NCI-H2107 treated with DMSO at 0.1 percent for 48 hours (cell line): ENCODE measurements around the gene PALM2AKAP2.

Experiments
- DNase-seq: peaks from one replicate; lab custom pipeline; 2025; ENCODE audit not compliant: unreplicated experiment; lab: John Stamatoyannopoulos, UW

The PALM2AKAP2 gene

DNA sequence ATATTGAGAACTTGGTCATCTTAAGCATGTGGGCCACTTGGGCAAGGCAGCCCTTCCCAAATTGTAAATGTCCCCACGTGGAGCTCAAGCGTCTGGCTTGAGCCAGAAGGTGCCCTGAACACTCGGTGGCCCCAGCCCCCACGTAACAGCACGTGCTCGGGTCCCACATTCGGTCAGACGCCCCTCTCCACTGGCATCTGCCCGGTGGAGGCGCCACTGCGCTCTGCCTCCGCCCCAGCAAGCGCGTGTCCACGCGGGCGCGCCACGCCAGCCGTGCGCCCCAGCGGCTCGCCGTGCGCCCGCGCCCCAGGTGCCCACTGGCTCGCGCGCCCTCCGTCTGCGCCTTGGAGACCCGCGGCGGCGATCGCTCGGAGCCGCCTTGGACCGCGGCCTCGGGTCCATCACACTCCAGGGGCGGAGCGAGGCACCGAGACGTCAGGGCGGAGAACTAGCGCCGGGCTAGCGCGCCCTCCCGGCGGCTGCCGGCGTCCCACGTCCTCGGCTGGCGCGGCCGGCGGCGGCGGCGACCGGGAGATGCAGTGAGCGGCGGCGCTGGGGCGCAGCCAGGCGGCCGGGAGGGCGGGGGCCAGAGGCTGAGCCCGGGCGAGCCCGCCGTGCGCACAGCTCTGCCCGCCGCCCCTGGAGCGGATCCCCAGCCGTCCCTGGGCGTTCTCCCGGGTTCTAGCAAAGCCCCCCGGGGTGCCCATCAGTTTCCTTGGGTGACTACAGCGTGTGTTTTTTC, at the start of gene PALM2AKAP2:
TSS of gene PALM2AKAP2 (plus strand) at position 488 of the 742 bp plus-strand sequence. CDS start 291 bp downstream, outside the sequence.
- peak; percentile 22 for DNase-seq

DNA sequence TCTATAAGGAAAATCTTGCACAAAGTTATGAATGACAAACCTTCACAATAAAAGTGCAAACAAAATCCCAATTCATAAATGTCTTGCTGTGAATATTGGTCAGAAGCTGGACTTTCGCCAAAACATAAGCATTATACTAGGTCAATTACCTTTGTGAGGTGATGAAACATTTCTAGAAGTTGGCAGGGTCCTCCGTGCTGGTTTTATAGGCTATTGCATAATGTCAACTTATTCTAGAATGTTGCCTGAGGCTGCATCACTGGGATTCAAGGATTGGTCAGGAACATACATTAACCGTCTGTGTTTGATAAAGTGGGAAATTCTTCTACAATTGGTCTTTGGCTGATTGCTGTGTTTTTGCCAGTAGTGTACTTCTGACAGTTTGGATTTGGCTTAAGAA, 49.8 kb upstream of the PALM2AKAP2 start:
- DNase-seq, result peak; percentile 43

DNA sequence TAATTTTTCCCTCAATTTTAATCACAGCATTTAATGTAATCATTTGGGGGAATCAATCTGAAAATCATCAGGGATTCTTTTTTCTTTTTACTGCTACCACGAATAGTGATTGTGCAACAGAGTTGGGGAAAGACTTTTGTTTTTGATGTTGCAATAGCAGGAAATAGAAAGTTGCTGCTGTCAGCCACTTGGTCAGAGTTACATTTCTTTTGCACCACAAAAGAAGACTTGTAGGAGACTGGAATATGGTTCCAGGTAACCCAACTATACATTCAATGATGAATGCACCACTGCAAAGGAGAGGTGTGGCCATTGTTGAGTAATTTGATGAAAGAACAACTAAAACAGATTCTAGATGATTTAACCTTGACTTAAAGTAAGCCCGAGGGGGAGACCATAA, 46.3 kb upstream of the PALM2AKAP2 start:
- no peak for DNase-seq

DNA sequence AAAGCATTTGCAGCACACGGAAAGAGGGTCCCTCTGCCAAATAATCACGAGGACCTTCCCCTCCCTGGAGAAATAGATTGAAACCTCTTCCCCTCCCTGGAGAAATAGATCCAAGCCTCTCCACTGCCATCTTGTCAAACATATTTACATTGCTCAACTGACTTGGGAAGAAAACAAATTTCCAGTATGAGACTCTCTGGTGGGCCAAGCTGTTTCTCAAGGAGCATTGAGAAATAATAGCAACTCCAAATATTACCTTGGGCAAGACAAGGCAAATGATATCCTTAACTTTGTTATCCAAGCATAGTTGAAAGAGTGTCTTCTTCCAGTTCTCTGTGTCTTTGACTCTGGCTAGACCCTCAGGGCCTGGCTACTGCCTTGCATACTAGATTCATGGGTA, 45.2 kb upstream of the PALM2AKAP2 start:
- no peak for DNase-seq

DNA sequence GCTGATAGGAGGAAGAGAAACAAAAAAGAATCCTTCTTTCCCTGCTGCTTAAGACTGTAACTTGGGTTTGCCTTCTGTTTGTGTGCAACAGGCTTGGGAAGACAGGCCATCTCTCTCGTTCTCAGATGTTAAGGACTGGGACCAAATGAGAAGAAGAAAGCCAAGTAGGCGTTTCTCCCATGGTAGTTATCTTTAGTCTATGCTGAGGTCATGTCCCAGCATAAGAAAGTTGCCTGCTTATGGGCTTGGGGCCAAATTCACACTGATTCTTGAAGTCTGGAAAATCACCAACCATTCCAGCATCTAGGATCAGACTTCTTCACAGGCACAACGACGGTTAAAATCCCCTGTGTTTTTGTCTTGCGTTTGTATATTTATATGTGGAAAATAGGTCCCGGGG, 44.2 kb upstream of the PALM2AKAP2 start:
- no peak for DNase-seq

DNA sequence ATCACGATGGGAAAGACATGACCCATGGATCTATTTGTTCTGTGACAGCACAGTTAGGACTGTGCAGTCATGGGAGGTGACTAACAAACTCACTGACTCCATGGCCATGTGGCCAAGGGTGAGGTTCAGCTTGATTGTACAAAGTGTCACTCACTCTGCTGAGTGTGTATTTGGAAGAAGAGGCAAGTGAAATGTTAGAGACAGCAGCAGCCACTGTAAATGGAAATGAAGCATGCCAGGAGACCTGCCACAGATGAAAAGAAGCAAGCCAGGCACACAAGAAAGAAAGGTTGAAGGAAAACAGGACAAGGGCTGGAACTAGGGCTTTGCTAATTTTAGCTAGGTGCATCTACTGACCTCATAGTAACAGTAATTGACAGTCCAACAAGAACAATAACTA, 42.7 kb upstream of the PALM2AKAP2 start:
- no peak for DNase-seq

DNA sequence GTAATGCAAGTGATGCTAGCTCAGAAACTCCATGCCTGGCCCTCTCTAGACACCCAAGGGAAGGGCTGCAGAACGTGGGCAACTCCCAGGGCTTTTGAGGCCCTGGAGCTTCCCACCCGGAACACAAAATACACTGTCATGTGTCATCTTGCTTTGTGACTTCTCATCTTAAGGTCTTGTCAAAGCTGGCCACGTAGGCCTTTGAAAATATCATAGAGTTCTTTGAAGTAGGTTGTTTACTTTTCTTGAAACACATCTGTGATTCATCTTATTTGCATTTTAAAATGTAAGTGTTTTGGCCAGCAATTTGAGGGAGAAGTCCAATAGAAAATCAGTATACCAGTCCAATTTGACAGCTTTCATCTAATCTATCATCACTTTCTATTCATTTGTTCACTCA, 40.2 kb upstream of the PALM2AKAP2 start:
- DNase-seq, result no peak

DNA sequence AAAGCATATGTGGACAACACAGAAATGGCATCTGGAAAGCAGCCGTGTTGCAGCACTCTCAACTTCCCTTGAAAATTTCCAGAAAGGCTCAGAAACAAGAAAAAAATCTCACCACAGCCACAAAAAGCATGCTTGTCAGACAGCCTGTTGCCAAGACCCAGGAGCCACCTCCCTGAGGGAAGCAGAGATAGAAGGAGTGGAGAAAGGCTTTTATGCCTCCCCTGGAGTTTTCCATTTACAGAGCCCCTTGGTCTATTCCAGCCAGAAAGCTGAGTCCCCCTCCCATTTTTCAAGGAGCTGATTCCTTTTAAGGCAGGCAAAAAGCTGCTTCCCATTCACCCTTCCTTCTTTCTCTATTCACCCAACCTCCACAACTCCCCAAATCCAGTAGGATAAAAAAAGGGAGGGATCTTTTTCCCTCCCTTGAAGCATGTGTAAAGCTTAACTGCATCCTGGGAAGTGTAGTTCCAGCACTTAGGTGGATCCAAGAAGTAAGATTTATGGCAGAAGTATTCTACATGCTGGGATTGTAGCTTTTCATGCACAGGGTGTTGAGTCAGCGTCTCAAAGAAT, 37.1 kb upstream of the PALM2AKAP2 start:
- DNase-seq, result no peak

DNA sequence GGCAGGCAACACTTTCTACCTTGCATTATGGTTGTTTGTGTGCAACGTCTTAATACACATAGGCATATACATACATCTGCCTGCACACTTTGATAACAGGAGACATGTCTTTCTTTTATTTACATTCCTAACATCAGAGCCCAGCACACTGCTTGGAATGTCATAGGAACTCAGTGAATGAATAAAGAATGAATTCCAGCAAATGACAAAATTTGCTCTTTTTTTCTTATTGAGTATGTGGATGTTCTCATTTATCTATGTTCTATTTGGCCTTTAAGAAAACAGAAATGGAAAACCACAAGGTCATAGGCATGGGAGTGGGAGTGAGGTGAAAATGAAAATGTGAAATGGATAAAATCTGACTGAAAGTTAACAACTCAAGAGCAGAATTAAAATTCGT, 36.3 kb upstream of the PALM2AKAP2 start:
- no peak for DNase-seq

DNA sequence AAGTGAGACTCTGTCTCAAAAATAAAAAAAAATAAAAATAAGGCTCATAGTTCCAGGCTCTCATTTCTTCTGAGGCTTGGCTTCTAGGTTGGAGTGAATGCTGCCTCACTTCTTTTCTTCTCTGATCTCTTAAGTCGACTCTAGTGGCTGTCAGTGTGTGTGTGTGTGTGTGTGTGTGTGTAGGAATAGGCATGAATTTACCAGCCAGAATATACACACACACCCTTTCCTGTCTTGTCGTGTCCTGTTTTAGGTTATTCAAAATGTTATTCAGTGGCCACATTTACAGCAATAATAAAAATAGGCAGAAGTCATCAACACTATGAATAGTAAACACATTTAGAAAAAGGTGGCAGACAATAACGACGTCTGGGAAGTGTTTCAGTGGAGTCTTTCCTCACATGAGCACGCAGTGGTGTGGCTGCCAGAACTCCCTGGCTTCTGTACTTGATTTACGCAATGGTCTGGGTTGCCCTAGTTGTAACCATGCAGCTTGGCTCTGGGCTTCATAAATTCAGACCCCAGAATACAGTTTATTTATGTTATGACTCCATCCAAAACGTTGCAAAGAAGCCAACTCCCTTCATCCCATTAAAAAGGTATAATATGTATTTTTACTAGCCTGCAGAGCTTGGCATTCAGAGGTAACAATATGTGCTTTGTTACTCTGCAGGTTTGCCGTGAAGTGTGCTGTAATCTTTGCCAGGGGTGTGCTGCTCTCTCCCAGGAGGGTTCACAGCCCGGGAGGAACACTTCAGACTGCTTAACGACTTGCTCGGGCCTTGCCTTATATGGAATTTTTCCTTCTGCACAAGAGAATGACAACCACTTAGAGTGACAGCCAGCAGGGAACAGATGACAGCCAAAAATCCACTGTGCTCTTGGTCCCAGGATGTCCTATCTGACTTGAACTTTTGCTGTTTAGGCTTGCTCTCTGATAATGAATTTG, 34.4 kb upstream of the PALM2AKAP2 start:
- peak; percentile 45 for DNase-seq

DNA sequence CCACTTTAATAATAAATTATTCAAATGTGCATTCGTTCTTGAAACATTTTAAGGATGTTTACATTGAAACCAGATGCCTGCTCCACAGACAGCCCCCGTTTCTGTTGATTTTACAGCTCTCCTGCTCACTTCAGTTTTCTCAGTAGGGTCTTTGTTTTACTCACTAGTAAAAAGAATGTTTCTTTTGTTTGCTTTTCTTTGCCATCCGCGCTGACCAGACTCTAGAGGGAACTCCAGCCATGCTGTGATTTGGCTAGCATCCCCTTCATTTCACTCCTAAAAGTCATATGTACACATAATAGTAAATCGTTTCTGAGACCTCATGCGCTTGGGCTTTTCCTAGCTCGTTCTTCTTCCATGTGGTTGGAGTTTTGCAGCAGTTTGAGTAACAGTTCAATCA, 28.7 kb upstream of the PALM2AKAP2 start:
- no peak for DNase-seq

DNA sequence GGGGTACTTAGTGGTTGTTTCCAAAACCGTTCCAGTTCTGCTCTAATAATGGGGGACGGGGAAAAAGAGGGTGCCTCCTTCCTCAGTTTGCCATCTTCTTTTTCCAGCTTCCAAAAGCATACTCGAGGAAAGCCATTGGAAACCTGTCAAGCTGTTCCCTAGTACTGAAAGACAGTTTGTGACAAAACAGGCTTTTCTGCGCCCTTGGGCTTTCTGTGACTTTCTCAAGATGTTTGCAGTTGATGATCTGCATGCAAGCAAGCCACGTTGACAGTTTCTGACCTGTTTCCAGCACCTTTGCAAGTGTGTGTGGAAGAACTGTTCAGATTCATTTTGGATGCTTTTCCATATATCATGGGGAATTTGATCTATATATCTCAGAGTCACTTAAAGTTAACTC, 26.7 kb upstream of the PALM2AKAP2 start:
- no peak for DNase-seq

DNA sequence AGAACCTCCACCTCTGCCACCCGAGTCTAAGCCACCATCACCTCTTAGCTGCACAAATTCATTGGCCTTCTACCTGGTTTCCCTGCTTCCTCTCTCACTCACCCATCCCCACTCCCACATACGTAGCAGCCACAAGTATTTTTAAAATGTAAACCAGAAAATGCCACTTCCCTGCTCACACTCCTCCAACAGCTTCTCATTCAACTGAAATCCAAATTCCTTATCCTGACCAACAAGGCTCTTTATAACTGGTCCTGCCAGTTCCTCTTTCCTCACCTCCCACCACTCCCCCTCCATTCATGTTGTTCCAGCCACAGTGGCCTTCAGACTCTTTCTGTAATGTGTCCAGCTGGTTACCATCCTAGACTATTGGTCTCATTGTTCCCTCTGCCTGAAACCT, 25.0 kb upstream of the PALM2AKAP2 start:
- no peak for DNase-seq

DNA sequence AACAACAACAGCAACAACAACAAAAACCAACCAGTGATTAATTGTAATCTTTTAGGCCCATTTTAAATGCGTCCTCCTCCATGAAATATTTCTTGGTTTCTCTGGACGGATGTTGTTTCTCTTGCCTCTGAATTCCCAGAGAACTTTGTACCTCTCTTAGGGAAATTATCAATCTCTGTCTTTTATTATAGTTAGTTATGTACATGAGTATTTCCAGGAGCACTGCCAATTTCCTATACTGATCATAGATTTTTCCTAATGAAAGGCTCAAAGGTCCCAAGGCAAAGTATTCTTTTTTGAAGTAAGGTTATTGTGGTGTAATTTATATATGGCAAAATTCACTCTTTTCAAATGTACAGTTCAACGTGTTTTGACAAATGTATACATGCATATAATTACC, 20.4 kb upstream of the PALM2AKAP2 start:
- no peak for DNase-seq

DNA sequence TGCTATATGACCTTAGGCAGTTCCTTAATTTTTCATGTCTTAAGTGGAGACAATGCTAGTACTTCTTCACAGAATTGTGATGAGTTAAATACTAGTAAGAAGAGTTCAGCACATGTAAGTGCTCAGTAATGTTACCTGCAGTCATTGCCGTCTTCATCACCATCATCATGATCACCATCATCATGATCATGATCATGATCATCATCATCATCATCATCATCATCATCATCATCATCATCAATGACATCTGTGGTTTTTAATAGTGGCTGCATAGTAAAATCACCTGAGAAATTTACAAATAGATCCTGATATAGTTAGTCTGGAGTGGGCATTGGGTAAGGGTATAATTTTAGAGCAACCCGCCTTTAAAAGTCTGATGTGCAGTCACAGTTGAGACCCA, 14.7 kb upstream of the PALM2AKAP2 start:
- DNase-seq, result no peak

DNA sequence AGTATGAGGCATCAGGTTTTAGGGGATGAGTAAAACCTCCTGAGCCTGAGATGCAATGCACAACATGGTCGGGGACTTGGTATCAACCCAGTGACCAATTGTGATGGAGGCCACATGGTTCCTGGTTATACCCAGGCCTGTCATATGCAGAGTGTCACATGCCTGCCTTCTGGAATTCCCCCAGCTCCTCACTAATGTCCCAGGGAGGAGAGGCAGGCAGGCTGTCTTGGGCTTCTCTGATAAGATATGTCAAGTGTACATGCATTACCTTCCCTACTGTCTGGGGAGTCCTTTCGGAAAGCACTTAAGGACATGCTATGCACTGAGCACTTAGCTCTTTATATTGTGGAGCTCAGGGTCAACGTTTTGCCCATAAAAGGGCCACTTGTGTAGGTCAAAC, 14.2 kb upstream of the PALM2AKAP2 start:
- DNase-seq, result no peak

DNA sequence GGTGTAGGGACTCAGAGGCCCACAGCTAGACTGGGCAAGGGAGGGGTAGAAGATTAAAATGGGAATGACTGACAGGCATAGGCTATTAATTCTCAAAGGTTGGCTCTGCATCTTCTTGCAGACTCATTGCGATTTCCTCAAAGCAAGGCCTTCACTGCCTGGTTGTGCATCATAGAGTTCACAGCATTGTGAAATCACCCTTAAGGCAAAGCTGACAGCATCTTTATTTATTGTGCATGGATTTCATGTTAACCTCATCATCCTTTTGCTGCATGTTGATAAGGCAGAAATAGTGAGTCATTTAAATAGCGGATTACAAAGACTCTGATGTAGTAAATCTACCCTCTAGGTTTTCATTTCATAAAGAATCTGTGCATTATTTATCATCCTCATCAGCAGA, 13.6 kb upstream of the PALM2AKAP2 start:
- no peak for DNase-seq

DNA sequence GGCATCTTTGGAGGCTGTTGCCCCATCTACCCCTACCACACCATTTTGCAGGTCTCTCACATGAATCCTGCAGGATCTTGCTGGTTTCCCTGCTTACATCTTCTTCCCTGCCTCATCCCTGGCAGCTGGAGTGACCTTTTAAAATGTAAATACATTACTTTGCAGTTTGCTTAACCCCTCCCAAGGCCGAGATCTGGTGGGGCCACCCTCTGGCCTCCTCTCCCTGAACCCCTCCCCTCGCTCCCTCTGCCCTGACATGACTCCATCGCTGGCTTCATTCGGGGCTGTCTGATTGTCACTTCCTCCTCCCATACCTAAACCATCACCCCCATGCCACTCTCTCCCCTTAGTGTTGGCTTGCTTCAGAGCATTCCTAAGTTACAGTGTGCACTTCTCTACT, 12.6 kb upstream of the PALM2AKAP2 start:
- DNase-seq, result no peak

DNA sequence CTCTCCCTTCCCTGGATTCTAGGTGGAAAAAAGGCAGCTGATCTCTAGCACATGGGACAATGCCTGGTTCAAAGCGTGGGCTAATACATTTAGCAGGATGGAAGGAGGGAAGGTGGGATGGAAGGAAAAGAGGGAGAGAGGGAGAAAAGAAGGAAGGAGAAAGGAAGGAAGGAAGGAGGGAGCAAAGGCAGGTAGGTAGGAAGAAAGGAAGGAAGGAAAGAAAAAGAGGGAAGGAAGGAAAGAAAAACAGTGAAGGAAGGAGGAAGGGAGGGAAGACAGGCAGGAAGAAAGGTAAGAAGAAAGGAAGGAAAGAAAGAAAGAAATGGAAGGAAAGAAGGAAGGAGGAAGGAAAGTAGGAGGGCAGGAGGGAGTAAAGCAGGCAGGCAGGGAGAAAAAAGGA, 12.2 kb upstream of the PALM2AKAP2 start:
- no peak for DNase-seq

DNA sequence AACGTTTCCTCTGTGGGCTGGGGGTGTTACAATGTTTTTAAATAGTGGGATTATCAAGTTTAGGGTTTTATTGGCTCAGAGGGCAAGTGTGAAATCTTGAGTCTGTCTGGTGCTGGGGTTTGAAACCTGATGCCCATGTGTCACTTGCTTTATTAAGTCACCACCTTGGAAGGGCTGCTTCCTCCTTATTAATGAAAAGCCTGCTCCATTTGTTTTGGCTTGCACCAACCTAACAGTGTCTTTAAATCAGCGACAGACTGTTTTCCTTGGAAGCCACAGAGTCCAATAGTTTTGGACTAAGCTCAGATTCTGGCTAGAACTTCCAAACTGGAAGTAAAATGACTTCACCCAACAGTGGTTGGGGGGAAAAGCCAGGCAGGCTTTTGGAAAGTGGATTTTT, 10.7 kb upstream of the PALM2AKAP2 start:
- no peak for DNase-seq

DNA sequence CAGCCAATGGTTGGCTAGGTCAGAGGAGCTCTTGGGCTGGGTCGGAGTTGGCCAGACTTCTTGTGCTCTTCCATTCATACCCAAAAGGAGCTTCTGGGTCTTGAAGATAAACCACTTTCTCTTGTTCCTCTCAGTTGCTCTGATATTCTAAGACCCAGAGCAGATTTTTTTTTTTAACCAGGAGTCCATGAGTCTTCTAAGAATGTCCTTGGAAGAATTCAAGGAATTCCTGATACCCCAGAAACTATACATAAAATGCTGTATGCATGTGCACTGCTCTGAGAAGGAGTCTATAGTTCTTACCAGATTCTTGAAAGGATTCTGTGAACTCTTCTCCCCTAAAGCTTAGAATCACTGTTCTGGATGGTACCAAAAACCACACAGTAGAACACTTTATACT, 9.9 kb upstream of the PALM2AKAP2 start:
- no peak for DNase-seq

DNA sequence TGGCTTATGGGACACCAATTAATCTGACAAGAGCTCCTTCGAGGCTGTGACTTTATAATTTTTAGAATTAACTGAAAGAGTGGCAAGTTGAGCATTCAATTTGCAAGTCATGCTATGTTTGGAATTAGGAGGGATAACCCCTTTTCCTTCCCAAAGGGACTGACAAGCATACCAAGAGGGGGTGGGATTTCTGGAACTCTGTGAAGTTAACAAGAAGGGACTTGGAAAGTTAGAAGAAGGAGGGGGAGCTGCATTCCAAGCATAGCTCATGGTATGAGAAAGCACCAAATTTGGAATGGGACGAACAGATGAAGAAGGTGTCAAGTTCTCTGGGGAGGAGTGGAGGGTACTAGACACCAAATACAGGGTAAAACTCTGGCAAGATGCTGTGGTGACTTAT, 8.9 kb upstream of the PALM2AKAP2 start:
- no peak for DNase-seq
